ENCODE measurements around the gene KRT6B. TPM values are rescaled to one million over a fixed set of nuclear protein-coding genes. Genes with fewer than 3 reads are reported as not detected.

The KRT6B gene
- total RNA-seq, 1 donor from 2014 or later: not detected

DNA sequence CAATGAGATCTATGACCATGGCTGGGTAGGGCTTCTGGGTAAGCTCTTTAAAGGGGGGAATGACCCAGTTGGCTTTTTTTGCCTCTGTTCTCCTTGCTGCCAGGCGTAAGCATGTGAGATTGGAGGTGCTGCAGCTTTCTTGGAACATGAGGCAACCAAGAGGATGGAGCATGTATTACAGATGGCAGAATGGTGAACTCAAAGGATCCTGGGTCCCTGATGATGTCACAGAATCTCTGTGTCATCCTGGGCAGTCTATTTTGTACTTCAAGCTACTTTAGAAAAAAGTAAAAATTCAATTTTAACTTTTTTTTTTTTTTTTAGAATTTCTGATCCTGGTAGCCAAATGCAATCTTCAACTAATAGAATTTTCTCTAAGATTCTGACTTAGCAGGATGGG is 53.8 kb downstream of the KRT6B start:
- no peak for DNase-seq (ENCODE audit: low spot score)
- intact Hi-C loops (cut with micrococcal nuclease): no loop called here
- Mint-ChIP-seq H3K9me3 (no peaks in the 10 kb centered on the region), H3K27me3 (ENCODE audit: low read depth) (peaks cover 6% of the 10 kb centered on the region), H3K4me3 (ENCODE audit: low read depth) (no peak overlapping the region), H3K27ac (no peak overlapping the region), H3K36me3 (ENCODE audit: low read depth) (no peaks in the 10 kb centered on the region), H3K4me1 (ENCODE audit: low read depth) (no peaks in the 10 kb centered on the region)

- no peaks in the 10 kb centered on the region for H3K4me1 Mint-ChIP-seq (ENCODE audit: low read depth)
- H3K36me3 Mint-ChIP-seq (ENCODE audit: low read depth): no peaks in the 10 kb centered on the region
- H3K27ac Mint-ChIP-seq: no peak overlapping the region
- DNase-seq (ENCODE audit: low spot score): no peak
- no peak overlapping the region for H3K4me3 Mint-ChIP-seq (ENCODE audit: low read depth)
- peaks cover 6% of the 10 kb centered on the region for H3K27me3 Mint-ChIP-seq (ENCODE audit: low read depth)
- H3K9me3 Mint-ChIP-seq: no peaks in the 10 kb centered on the region
- intact Hi-C loops (cut with micrococcal nuclease): no loop called here
These were observed 55.3 kb downstream of the KRT6B start for GRCh38 chr12:52396656-52397055.

Other genes with a start within 250 kb of the KRT6B start
- 4.2 and 4.7 TPM in 2 replicates for gene KRT7, start 218.9 kb downstream of the KRT6B start, total RNA-seq
- gene KRT86, start 177.5 kb downstream of the KRT6B start, total RNA-seq: 0.28 and 0.34 TPM in 2 replicates
- not detected in 2 replicates for gene KRT81, start 160.6 kb downstream of the KRT6B start, total RNA-seq
- not detected in 2 replicates for gene KRT83, start 130.7 kb downstream of the KRT6B start, total RNA-seq
- gene KRT85, start 84.7 kb downstream of the KRT6B start, total RNA-seq: not detected in 2 replicates
- not detected in 2 replicates for gene KRT84, start 66.5 kb downstream of the KRT6B start, total RNA-seq
- not detected in 2 replicates for gene KRT82, start 45.8 kb downstream of the KRT6B start, total RNA-seq
- gene KRT75, start 17.8 kb downstream of the KRT6B start, total RNA-seq: not detected in 2 replicates
- gene KRT6C, start 21.7 kb upstream of the KRT6B start, total RNA-seq: not detected in 2 replicates
- not detected in 2 replicates for gene KRT6A, start 41.1 kb upstream of the KRT6B start, total RNA-seq
- not detected in 2 replicates for gene KRT5, start 68.2 kb upstream of the KRT6B start, total RNA-seq
- gene KRT71, start 101.0 kb upstream of the KRT6B start, total RNA-seq: not detected in 2 replicates
- gene KRT74, start 121.7 kb upstream of the KRT6B start, total RNA-seq: not detected in 2 replicates
- not detected in 2 replicates for gene KRT72, start 149.3 kb upstream of the KRT6B start, total RNA-seq
- not detected in 2 replicates for gene KRT73, start 166.4 kb upstream of the KRT6B start, total RNA-seq
- not detected in 2 replicates for gene KRT2, start 200.1 kb upstream of the KRT6B start, total RNA-seq
- gene KRT1, start 228.3 kb upstream of the KRT6B start, total RNA-seq: 3.0 and 3.4 TPM in 2 replicates